ENCODE measurements around the gene OSBPL6. TPM values are rescaled to one million over a fixed set of nuclear protein-coding genes. Genes with fewer than 3 reads are reported as not detected.

The OSBPL6 gene
- total and polyA plus RNA-seq, 2 donors (not counting 1 experiment from before 2014, with no cell fraction given): 0.06 TPM; not detected in 1

DNA sequence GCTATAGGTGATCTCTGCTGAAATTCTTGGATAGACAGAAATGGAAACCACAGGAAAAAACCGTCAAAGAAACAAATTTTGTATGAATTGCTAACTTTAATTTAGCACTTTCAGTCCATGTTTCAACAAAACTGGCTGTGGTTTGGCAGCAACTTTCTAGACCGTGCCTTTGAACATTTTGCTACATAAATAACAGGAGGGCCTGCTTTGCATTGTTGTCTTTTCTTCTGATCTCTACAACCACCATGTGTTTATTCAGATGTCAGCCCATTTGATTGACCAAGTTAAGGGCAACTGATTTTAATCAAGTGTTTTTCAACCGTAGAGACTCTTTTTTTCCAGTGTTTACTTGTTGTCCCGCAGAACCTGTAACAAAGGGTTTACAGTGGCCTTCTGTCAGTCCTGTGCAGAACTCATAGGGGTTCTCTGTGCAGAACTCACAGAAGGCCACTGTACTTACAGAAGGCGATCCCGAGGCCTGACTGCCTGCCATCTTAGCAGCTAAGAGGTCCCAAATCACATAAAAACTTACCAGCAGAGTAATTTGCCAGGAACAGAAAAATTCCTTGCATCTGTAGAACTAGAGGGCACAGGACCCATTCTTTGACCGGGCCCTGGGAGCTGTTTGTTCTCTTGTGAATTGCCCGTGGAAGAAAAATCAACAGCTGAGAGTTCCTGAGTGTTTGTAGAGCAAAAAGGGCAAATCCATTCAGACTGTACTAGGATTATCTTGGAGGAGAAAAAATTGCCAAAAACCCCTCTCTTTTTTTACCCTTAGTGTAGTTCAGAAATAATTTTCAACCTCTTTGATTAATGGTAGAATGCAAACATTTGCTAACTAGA is 136.1 kb downstream of the OSBPL6 start:
- intact Hi-C loops (cut with micrococcal nuclease): no loop called here
- 93% methylated on average over 6 of the region's 8 CpGs for WGBS (ENCODE audit: insufficient coverage)
- Histone ChIP-seq H3K4me1 (ENCODE audit: control insufficient read depth in 2 of 2, insufficient read depth in 2 of 2, low read length in 2 of 2) (no peaks in the 10 kb centered on the region), H4K20me1 (ENCODE audit: control insufficient read depth, insufficient read depth, low read length, poor library complexity, severe bottlenecking) (no peaks in the 10 kb centered on the region), H3K4me3 (ENCODE audit: control extremely low read depth in 1 of 5, extremely low read depth in 1 of 5, insufficient read depth in 1 of 5, low read depth in 2 of 5, low read length in 4 of 5) (no peak overlapping the region), H3K27ac (ENCODE audit: low read length in 2 of 2) (no peak overlapping the region), H3K4me2 (replicated peaks; ENCODE audit: low read depth, low read length, poor library complexity, severe bottlenecking) (no peak overlapping the region), H2AFZ (ENCODE audit: insufficient read depth, low read depth, low read length, poor library complexity, severe bottlenecking) (no peak overlapping the region), H3K9me3 (ENCODE audit: control extremely low read depth in 1 of 3, control insufficient read depth in 2 of 3, insufficient read depth in 1 of 3, low read length in 2 of 3) (no peaks in the 10 kb centered on the region), H3K36me3 (replicated peaks in 1 of 2; ENCODE audit: control extremely low read depth in 1 of 2, control insufficient read depth in 1 of 2, extremely low read depth in 1 of 2, insufficient read depth in 2 of 2, low read length in 1 of 2) (no peaks in the 10 kb centered on the region), H3K79me2 (ENCODE audit: control insufficient read depth, insufficient read depth, low read length) (no peaks in the 10 kb centered on the region), H3K27me3 (replicated peaks in 1 of 4; ENCODE audit: control extremely low read depth in 1 of 4, control insufficient read depth in 3 of 4, insufficient read depth in 4 of 4, low read length in 3 of 4) (peaks cover 0 to 3% (median 0%) of the 10 kb centered on the region in 4 experiments), H3K9ac (ENCODE audit: low read length) (no peak overlapping the region)
- ChIA-PET POLR2A (no interaction called here), CTCF (no interaction called here)
- ATAC-seq (ENCODE audit: low read depth) (no peak), DNase-seq (no peak)
- no peaks in the 10 kb centered on the region for H3K4me1 Mint-ChIP-seq
- peaks cover 3% of the 10 kb centered on the region for H3K27me3 Mint-ChIP-seq
- TF ChIP-seq EZH2 (IDR thresholded peaks at IDR 0.05; ENCODE audit: borderline replicate concordance, insufficient read depth, low read depth, low read length, poor library complexity, severe bottlenecking): no peak
- TF ChIP-seq, protein P1, sequence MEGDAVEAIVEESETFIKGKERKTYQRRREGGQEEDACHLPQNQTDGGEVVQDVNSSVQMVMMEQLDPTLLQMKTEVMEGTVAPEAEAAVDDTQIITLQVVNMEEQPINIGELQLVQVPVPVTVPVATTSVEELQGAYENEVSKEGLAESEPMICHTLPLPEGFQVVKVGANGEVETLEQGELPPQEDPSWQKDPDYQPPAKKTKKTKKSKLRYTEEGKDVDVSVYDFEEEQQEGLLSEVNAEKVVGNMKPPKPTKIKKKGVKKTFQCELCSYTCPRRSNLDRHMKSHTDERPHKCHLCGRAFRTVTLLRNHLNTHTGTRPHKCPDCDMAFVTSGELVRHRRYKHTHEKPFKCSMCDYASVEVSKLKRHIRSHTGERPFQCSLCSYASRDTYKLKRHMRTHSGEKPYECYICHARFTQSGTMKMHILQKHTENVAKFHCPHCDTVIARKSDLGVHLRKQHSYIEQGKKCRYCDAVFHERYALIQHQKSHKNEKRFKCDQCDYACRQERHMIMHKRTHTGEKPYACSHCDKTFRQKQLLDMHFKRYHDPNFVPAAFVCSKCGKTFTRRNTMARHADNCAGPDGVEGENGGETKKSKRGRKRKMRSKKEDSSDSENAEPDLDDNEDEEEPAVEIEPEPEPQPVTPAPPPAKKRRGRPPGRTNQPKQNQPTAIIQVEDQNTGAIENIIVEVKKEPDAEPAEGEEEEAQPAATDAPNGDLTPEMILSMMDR (IDR thresholded peaks at IDR 0.05): no peak
- H3K4me3 Mint-ChIP-seq: no peak overlapping the region
- no peaks in the 10 kb centered on the region for H3K9me3 Mint-ChIP-seq (ENCODE audit: insufficient read depth)
- no peak overlapping the region for H3K27ac Mint-ChIP-seq
